CD4-positive, alpha-beta T cell treated with Interleukin-2 at 100 ng/mL for 4 hours (primary cell): ENCODE measurements around the gene NNMT.

Experiments
- DNase-seq: peaks from one replicate; pipeline ENCODE4 v3.0.0-alpha.2; 2020; ENCODE audit warnings: low spot score

The NNMT gene

GRCh38 chr11:114263513-114264170 is 32.6 kb upstream of the NNMT start:
- no peak for DNase-seq

GRCh38 chr11:114264381-114264780 is 31.8 kb upstream of the NNMT start:
- DNase-seq: no peak

GRCh38 chr11:114265122-114265878 is 30.9 kb upstream of the NNMT start:
- DNase-seq: no peak

- DNase-seq: no peak
Measured at GRCh38 chr11:114269498-114269897, 26.7 kb upstream of the NNMT start.

- no peak for DNase-seq
Measured at GRCh38 chr11:114270531-114271270, 25.5 kb upstream of the NNMT start.

- no peak for DNase-seq
Measured at GRCh38 chr11:114271316-114271715, 24.9 kb upstream of the NNMT start.

GRCh38 chr11:114272311-114272710 is 23.9 kb upstream of the NNMT start:
- DNase-seq: no peak

GRCh38 chr11:114273071-114273470 is 23.1 kb upstream of the NNMT start:
- DNase-seq: no peak

- no peak for DNase-seq
Measured at GRCh38 chr11:114273890-114274635, 22.1 kb upstream of the NNMT start.

- no peak for DNase-seq
Measured at GRCh38 chr11:114274637-114275036, 21.6 kb upstream of the NNMT start.

- no peak for DNase-seq
Measured at GRCh38 chr11:114275280-114275679, 20.9 kb upstream of the NNMT start.

GRCh38 chr11:114276077-114276476 is 20.1 kb upstream of the NNMT start:
- no peak for DNase-seq

GRCh38 chr11:114277637-114278341 is 18.4 kb upstream of the NNMT start:
- no peak for DNase-seq

- DNase-seq: no peak
Measured at GRCh38 chr11:114278342-114279065, 17.7 kb upstream of the NNMT start.

- no peak for DNase-seq
Measured at GRCh38 chr11:114279792-114280546, 16.2 kb upstream of the NNMT start.

GRCh38 chr11:114280696-114281095 is 15.5 kb upstream of the NNMT start:
- DNase-seq: no peak

- DNase-seq: no peak
Measured at GRCh38 chr11:114281388-114281956, 14.7 kb upstream of the NNMT start.

- DNase-seq: no peak
Measured at GRCh38 chr11:114282488-114282887, 13.7 kb upstream of the NNMT start.

GRCh38 chr11:114283422-114283821 is 12.8 kb upstream of the NNMT start:
- DNase-seq: no peak

- DNase-seq: no peak
Measured at GRCh38 chr11:114284021-114284420, 12.2 kb upstream of the NNMT start.
